Neural cell (in vitro differentiated cells): ENCODE data around the gene RAB18. TPM values are rescaled to one million over a fixed set of nuclear protein-coding genes. Genes with fewer than 3 reads are reported as not detected.

Source experiments
- H2AFZ ChIP-seq: fragments of 200-600, 300-800 bp; sonication (generic), shearing (Covaris generic); 2 replicates; pipeline ENCODE4 v1.6.0; 2014; ENCODE audit warnings: low read depth, mild to moderate bottlenecking, antibody characterized with exemption, low read length, moderate library complexity
- H3F3A ChIP-seq: fragments of 200-600 bp; shearing (Covaris generic); 2 replicates; pipeline ENCODE4 v1.6.1; 2016; ENCODE audit warnings: mild to moderate bottlenecking, moderate library complexity, mixed read lengths, antibody characterized with exemption, low read length; ENCODE audit not compliant: insufficient read depth, poor library complexity, severe bottlenecking
- H3K27ac ChIP-seq: fragments of 200-600, 300-800 bp; sonication (generic), shearing (Covaris generic); 2 replicates; pipeline ENCODE4 v1.5.1; 2014; ENCODE audit warnings: mild to moderate bottlenecking, low read length, moderate library complexity
- H3K27me3 ChIP-seq: fragments of 300-800, 200-600 bp; sonication (generic), shearing (Covaris generic); 2 replicates; pipeline ENCODE4 v1.6.0; 2014; ENCODE audit warnings: mild to moderate bottlenecking, low read depth, low read length, moderate library complexity; ENCODE audit not compliant: insufficient read depth
- H3K36me3 ChIP-seq: fragments of 300-800, 200-600 bp; sonication (generic), shearing (Covaris generic); 2 replicates; pipeline ENCODE4 v1.5.1; 2014; ENCODE audit warnings: mild to moderate bottlenecking, antibody characterized with exemption, low read length, moderate library complexity; ENCODE audit not compliant: insufficient read depth
- H3K4me2 ChIP-seq: fragments of 300-800, 200-600 bp; sonication (generic), shearing (Covaris generic); 2 replicates; pipeline ENCODE4 v1.6.0; 2014; ENCODE audit warnings: mild to moderate bottlenecking, low read length
- H3K4me3 ChIP-seq: fragments of 300-800, 200-600 bp; sonication (generic), shearing (Covaris generic); 2 replicates; pipeline ENCODE4 v1.5.1; 2014; ENCODE audit warnings: mild to moderate bottlenecking, low read length, moderate library complexity
- H3K79me2 ChIP-seq: fragments of 200-600 bp; shearing (Covaris generic); replicated peaks from 2 replicates; pipeline ENCODE4 v1.6.0; 2014; ENCODE audit warnings: mild to moderate bottlenecking, low read length, moderate library complexity; ENCODE audit not compliant: insufficient read depth
- H3K9ac ChIP-seq: fragments of 300-800, 200-600 bp; sonication (generic), shearing (Covaris generic); 2 replicates; pipeline ENCODE4 v1.6.1; 2016; ENCODE audit warnings: mild to moderate bottlenecking, low read length, mixed read lengths
- H3K9me2 ChIP-seq: fragments of 200-600 bp; shearing (Covaris generic); 2 replicates; pipeline ENCODE4 v1.6.1; 2016; ENCODE audit warnings: mild to moderate bottlenecking, low read length, mixed read lengths; ENCODE audit not compliant: insufficient read depth
- H3K9me3 ChIP-seq: fragments of 200-600, 300-800 bp; sonication (generic), shearing (Covaris generic); 2 replicates; pipeline ENCODE4 v1.6.1; 2016; ENCODE audit warnings: mild to moderate bottlenecking, mixed run types, low read length, moderate library complexity, mixed read lengths
- H4K20me1 ChIP-seq: fragments of 200-600 bp; shearing (Covaris generic); 2 replicates; pipeline ENCODE4 v1.6.1; 2016; ENCODE audit warnings: mild to moderate bottlenecking, mixed run types; ENCODE audit not compliant: insufficient read depth
- EP300 ChIP-seq: fragments of 450-650 bp; conservative IDR thresholded peaks from 2 replicates; pipeline ENCODE4 v1.6.1; 2014; ENCODE audit warnings: antibody characterized with exemption, mild to moderate bottlenecking, moderate library complexity; ENCODE audit not compliant: poor library complexity, severe bottlenecking
- EZH2 ChIP-seq: fragments of 200-600, 300-800 bp; shearing (Covaris generic), sonication (generic); IDR thresholded peaks from 2 replicates; pipeline ENCODE4 v1.6.1; 2014; ENCODE audit warnings: antibody characterized with exemption, low read length, borderline replicate concordance, mild to moderate bottlenecking; ENCODE audit not compliant: insufficient read depth, poor library complexity, severe bottlenecking
- MXI1 ChIP-seq: fragments of 450-650 bp; conservative IDR thresholded peaks from 2 replicates; pipeline ENCODE4 v1.6.1; 2014; ENCODE audit warnings: antibody characterized with exemption, mild to moderate bottlenecking; ENCODE audit not compliant: poor library complexity, severe bottlenecking
- POLR2AphosphoS5 ChIP-seq: IDR thresholded peaks from 2 replicates; pipeline ENCODE4 v1.6.1; 2012
- RAD21 ChIP-seq: fragments of 450-650 bp; conservative IDR thresholded peaks from 2 replicates; pipeline ENCODE4 v1.6.1; 2014; ENCODE audit warnings: antibody characterized with exemption, mild to moderate bottlenecking, moderate library complexity
- REST ChIP-seq: IDR thresholded peaks from 2 replicates; pipeline ENCODE4 v1.6.1; 2012; ENCODE audit warnings: borderline replicate concordance
- SMC3 ChIP-seq: fragments of 450-650 bp; conservative IDR thresholded peaks from 2 replicates; pipeline ENCODE4 v1.6.1; 2014; ENCODE audit warnings: antibody characterized with exemption, mild to moderate bottlenecking, moderate library complexity; ENCODE audit not compliant: poor library complexity
- TAF1 ChIP-seq: IDR thresholded peaks from 2 replicates; pipeline ENCODE4 v1.6.1; 2012; ENCODE audit warnings: low read depth
- polyA plus RNA-seq: library from polyadenylated mRNA; depleted of rRNA; stranded (reverse); fragments of >200 nt; gene quantifications from 2 replicates; pipeline ENCODE4 v1.2.3, GENCODE V29; 2014
- TF ChIP-seq, protein P1 (sequence below): fragments of 450-650 bp; IDR thresholded peaks from 2 replicates; pipeline ENCODE4 v1.5.1; 2014; ENCODE audit warnings: antibody characterized with exemption, mild to moderate bottlenecking, moderate library complexity; ENCODE audit not compliant: poor library complexity, severe bottlenecking

The RAB18 gene
- polyA plus RNA-seq, 1 donor from 2014 or later: 122 TPM

DNA sequence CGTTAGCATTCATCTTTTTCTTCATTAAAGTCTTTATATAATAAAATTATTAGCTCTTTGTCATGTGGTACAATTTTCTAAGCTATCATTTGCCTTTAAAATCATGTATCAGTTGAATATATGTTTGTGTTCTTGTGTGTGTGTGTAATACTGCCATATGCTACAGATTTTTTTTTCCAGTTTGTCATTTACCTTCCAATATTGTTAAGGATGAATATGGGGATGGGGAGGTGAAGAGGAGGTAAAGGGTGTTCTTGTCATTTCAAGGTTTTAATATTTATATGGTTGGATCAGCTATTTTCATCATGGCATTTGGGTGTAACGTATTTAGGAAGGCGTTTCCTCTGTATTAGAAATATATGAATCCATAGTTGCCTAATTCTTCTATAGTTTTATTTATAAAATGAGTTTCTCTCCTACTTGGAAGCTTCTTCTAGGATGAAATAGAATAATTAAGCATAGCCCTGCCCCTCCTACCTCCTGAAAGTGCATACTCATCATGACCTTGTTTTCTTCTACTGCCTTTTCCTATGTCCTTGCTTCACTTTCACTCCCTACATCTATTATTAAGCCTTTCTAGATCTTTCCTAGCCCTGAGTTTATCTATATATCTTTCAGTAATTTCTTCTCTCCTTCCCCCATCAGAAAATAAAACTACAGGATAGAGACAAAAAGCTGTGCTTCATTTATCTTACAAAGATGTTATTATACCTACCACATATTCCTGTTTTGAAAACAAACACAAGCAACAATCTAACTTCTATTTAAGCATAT, 25.1 kb downstream of the RAB18 start:
- Histone ChIP-seq H3F3A (no peaks in the 10 kb centered on the region), H2AFZ (no peak overlapping the region), H3K9me3 (no peaks in the 10 kb centered on the region), H3K4me3 (no peak overlapping the region), H3K4me2 (no peak overlapping the region), H3K79me2 (peaks cover 4% of the 10 kb centered on the region), H3K9me2 (no peaks in the 10 kb centered on the region), H3K27ac (no peak overlapping the region), H4K20me1 (no peaks in the 10 kb centered on the region), H3K27me3 (no peaks in the 10 kb centered on the region), H3K9ac (no peak overlapping the region), H3K36me3 (peaks cover 2% of the 10 kb centered on the region)
- no peak for TF ChIP-seq TAF1
- TF ChIP-seq REST: no peak
- TF ChIP-seq, protein P1, sequence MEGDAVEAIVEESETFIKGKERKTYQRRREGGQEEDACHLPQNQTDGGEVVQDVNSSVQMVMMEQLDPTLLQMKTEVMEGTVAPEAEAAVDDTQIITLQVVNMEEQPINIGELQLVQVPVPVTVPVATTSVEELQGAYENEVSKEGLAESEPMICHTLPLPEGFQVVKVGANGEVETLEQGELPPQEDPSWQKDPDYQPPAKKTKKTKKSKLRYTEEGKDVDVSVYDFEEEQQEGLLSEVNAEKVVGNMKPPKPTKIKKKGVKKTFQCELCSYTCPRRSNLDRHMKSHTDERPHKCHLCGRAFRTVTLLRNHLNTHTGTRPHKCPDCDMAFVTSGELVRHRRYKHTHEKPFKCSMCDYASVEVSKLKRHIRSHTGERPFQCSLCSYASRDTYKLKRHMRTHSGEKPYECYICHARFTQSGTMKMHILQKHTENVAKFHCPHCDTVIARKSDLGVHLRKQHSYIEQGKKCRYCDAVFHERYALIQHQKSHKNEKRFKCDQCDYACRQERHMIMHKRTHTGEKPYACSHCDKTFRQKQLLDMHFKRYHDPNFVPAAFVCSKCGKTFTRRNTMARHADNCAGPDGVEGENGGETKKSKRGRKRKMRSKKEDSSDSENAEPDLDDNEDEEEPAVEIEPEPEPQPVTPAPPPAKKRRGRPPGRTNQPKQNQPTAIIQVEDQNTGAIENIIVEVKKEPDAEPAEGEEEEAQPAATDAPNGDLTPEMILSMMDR: no peak
- TF ChIP-seq EP300: no peak
- TF ChIP-seq RAD21: no peak
- no peak for TF ChIP-seq SMC3
- TF ChIP-seq POLR2AphosphoS5: no peak
- no peak for TF ChIP-seq MXI1

- H4K20me1 ChIP-seq: no peaks in the 10 kb centered on the region
- H3K79me2 ChIP-seq: peaks cover 4% of the 10 kb centered on the region
These were observed 26.4 kb downstream of the RAB18 start for GRCh38 chr10:27530477-27530876.

More at GRCh38 chr10:27530477-27530876, 26.4 kb downstream of the RAB18 start:
- Histone ChIP-seq H3K9me3 (no peaks in the 10 kb centered on the region), H3K36me3 (peaks cover 14% of the 10 kb centered on the region), H2AFZ (no peak overlapping the region), H3F3A (no peaks in the 10 kb centered on the region), H3K27ac (no peak overlapping the region), H3K9ac (no peak overlapping the region), H3K4me2 (no peak overlapping the region), H3K9me2 (no peaks in the 10 kb centered on the region), H3K27me3 (no peaks in the 10 kb centered on the region), H3K4me3 (no peak overlapping the region)
- TF ChIP-seq, protein P1: no peak
- TF ChIP-seq EZH2 (no peak), MXI1 (no peak), RAD21 (no peak), TAF1 (no peak), SMC3 (no peak), POLR2AphosphoS5 (no peak)
